ENCODE results near the gene GRB2. TPM values are rescaled to one million over a fixed set of nuclear protein-coding genes. Genes with fewer than 3 reads are reported as not detected.
A peak's percentile ranks its signal among the peaks of the same experiment; 100 is the strongest.

Gene GRB2
- total RNA-seq, 2 donors from 2014 or later: 117 to 126 TPM

GRCh38 chr17:75317671-75318070, 87.8 kb downstream of the GRB2 start:
- peaks cover 5% of the 10 kb centered on the region for H3K36me3 ChIP-seq
- intact Hi-C loops (cut with DNase I): no loop called here
- H3K27ac ChIP-seq: no peak overlapping the region
- no peaks in the 10 kb centered on the region for H3K27me3 ChIP-seq
- H3K9me3 ChIP-seq: no peaks in the 10 kb centered on the region
- H3K4me3 ChIP-seq: no peak overlapping the region
- peak; percentile 47 for DNase-seq
- no peak overlapping the region for H3K9ac ChIP-seq (ENCODE audit: low read depth in 2 of 2, low read length in 2 of 2)
- H3K4me1 ChIP-seq: no peaks in the 10 kb centered on the region
- TF ChIP-seq, protein P1, sequence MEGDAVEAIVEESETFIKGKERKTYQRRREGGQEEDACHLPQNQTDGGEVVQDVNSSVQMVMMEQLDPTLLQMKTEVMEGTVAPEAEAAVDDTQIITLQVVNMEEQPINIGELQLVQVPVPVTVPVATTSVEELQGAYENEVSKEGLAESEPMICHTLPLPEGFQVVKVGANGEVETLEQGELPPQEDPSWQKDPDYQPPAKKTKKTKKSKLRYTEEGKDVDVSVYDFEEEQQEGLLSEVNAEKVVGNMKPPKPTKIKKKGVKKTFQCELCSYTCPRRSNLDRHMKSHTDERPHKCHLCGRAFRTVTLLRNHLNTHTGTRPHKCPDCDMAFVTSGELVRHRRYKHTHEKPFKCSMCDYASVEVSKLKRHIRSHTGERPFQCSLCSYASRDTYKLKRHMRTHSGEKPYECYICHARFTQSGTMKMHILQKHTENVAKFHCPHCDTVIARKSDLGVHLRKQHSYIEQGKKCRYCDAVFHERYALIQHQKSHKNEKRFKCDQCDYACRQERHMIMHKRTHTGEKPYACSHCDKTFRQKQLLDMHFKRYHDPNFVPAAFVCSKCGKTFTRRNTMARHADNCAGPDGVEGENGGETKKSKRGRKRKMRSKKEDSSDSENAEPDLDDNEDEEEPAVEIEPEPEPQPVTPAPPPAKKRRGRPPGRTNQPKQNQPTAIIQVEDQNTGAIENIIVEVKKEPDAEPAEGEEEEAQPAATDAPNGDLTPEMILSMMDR (IDR thresholded peaks at IDR 0.05): no peak

- Histone ChIP-seq H3K9me3 (no peaks in the 10 kb centered on the region), H3K4me3 (no peak overlapping the region), H3K9ac (ENCODE audit: low read depth in 2 of 2, low read length in 2 of 2) (no peak overlapping the region), H3K4me1 (no peaks in the 10 kb centered on the region), H3K27me3 (no peaks in the 10 kb centered on the region), H3K27ac (peak overlapping the region; percentile 40), H3K36me3 (no peaks in the 10 kb centered on the region)
- intact Hi-C loops (cut with DNase I): no loop called here
- no peak for DNase-seq
- TF ChIP-seq, protein P1 (IDR thresholded peaks at IDR 0.05): no peak
Observed at GRCh38 chr17:75316253-75316652, 89.2 kb downstream of the GRB2 start.

- Histone ChIP-seq H3K27me3 (no peaks in the 10 kb centered on the region), H3K4me3 (no peak overlapping the region), H3K27ac (peak overlapping the region; percentile 40), H3K9ac (ENCODE audit: low read depth in 2 of 2, low read length in 2 of 2) (no peak overlapping the region), H3K9me3 (no peaks in the 10 kb centered on the region), H3K4me1 (no peaks in the 10 kb centered on the region), H3K36me3 (no peaks in the 10 kb centered on the region)
- DNase-seq: no peak
- intact Hi-C loops (cut with DNase I): no loop called here
- TF ChIP-seq, protein P1 (IDR thresholded peaks at IDR 0.05): no peak
Observed at GRCh38 chr17:75315541-75316243, 89.8 kb downstream of the GRB2 start.

GRCh38 chr17:75313941-75314551, 91.4 kb downstream of the GRB2 start:
- Histone ChIP-seq H3K9me3 (no peaks in the 10 kb centered on the region), H3K4me3 (no peak overlapping the region), H3K4me1 (peaks cover 4% of the 10 kb centered on the region), H3K36me3 (no peaks in the 10 kb centered on the region), H3K9ac (ENCODE audit: low read depth in 2 of 2, low read length in 2 of 2) (peak overlapping the region in 1 of 2 donors; percentile 43), H3K27me3 (no peaks in the 10 kb centered on the region), H3K27ac (peak overlapping the region; percentile 40)
- no peak for DNase-seq
- intact Hi-C loops (cut with DNase I): no loop called here
- TF ChIP-seq, protein P1 (IDR thresholded peaks at IDR 0.05): no peak

- no peak overlapping the region for H3K4me3 ChIP-seq
- peaks cover 8% of the 10 kb centered on the region for H3K4me1 ChIP-seq
- H3K27ac ChIP-seq: peak overlapping the region; percentile 90
- TF ChIP-seq, protein P1 (IDR thresholded peaks at IDR 0.05): no peak
- intact Hi-C loops (cut with DNase I): no loop called here
- no peaks in the 10 kb centered on the region for H3K9me3 ChIP-seq
- no peaks in the 10 kb centered on the region for H3K36me3 ChIP-seq
- peak; percentile 85 for DNase-seq
- H3K9ac ChIP-seq (ENCODE audit: low read depth in 2 of 2, low read length in 2 of 2): peak overlapping the region in 1 of 2 donors; percentile 67
- H3K27me3 ChIP-seq: no peaks in the 10 kb centered on the region
Observed at GRCh38 chr17:75308732-75309629, 96.5 kb downstream of the GRB2 start.
